Measurements from ENCODE around the gene CADPS. TPM values are rescaled to one million over a fixed set of nuclear protein-coding genes. Genes with fewer than 3 reads are reported as not detected.

The CADPS gene
- polyA plus RNA-seq, 3 donors = not detected

- H4K20me1 ChIP-seq (ENCODE audit: insufficient read depth, low read length) = no peaks in the 10 kb centered on the region
- no peak for DNase-seq
- WGBS (ENCODE audit: insufficient coverage) = 93% methylated on average over 5 of the region's 8 CpGs
Measured at GRCh38 chr3:62404321-62404720, 470.9 kb downstream of the CADPS start.

GRCh38 chr3:62403765-62404164 lies 471.5 kb downstream of the CADPS start:
- no peak overlapping the region for H3K27ac ChIP-seq (ENCODE audit: low read depth in 1 of 2, low read length in 2 of 2)
- no peak for TF ChIP-seq CTCF (IDR thresholded peaks at IDR 0.05)
- intact Hi-C loops (cut with micrococcal nuclease) = no loop called here
- Mint-ChIP-seq H3K27me3 (ENCODE audit: low read depth in 3 of 3) (peaks cover 0 to 8% (median 2%) of the 10 kb centered on the region in 3 donors), H3K27ac (no peak overlapping the region), H3K36me3 (no peaks in the 10 kb centered on the region), H3K4me1 (no peaks in the 10 kb centered on the region), H3K9me3 (peaks cover 0 to 3% (median 0%) of the 10 kb centered on the region in 7 donors), H3K4me3 (no peak overlapping the region)
- no peak overlapping the region for H2AFZ ChIP-seq (ENCODE audit: insufficient read depth, low read depth, low read length, poor library complexity, severe bottlenecking)
- no peaks in the 10 kb centered on the region for H4K20me1 ChIP-seq (ENCODE audit: insufficient read depth, low read length)
- H3K79me2 ChIP-seq (ENCODE audit: insufficient read depth, low read length) = no peaks in the 10 kb centered on the region
- no peak overlapping the region for H3K9ac ChIP-seq (ENCODE audit: insufficient read depth, low read length, poor library complexity, severe bottlenecking)
- no peak overlapping the region for H3K4me3 ChIP-seq (replicated peaks in 1 of 3; ENCODE audit: low read depth in 2 of 3, low read length in 3 of 3)
- WGBS (ENCODE audit: insufficient coverage) = no CpG with 5 or more reads among the region's 3 CpGs
- no peaks in the 10 kb centered on the region for H3K9me3 ChIP-seq (replicated peaks in 1 of 2; ENCODE audit: control insufficient read depth in 1 of 2, insufficient read depth in 1 of 2, low read length in 2 of 2)
- no peaks in the 10 kb centered on the region for H3K27me3 ChIP-seq (ENCODE audit: control insufficient read depth in 2 of 2, insufficient read depth in 2 of 2, low read length in 2 of 2)
- H3K36me3 ChIP-seq (replicated peaks in 1 of 2; ENCODE audit: control insufficient read depth in 1 of 2, insufficient read depth in 2 of 2, low read length in 2 of 2) = no peaks in the 10 kb centered on the region
- no peaks in the 10 kb centered on the region for H3K4me1 ChIP-seq (ENCODE audit: control insufficient read depth in 1 of 2, insufficient read depth in 2 of 2, low read length in 2 of 2)
- no peak overlapping the region for H3K4me2 ChIP-seq (replicated peaks; ENCODE audit: extremely low read depth, low read length, poor library complexity, severe bottlenecking)
- DNase-seq = no peak

More at GRCh38 chr3:62404321-62404720, 470.9 kb downstream of the CADPS start:
- H3K27ac ChIP-seq (ENCODE audit: low read depth in 1 of 2, low read length in 2 of 2) = no peak overlapping the region
- H3K9me3 Mint-ChIP-seq = peaks cover 0 to 3% (median 0%) of the 10 kb centered on the region in 7 donors
- H3K27me3 Mint-ChIP-seq (ENCODE audit: low read depth in 3 of 3) = peaks cover 0 to 6% (median 2%) of the 10 kb centered on the region in 3 donors
- H2AFZ ChIP-seq (ENCODE audit: insufficient read depth, low read depth, low read length, poor library complexity, severe bottlenecking) = no peak overlapping the region
- no peak overlapping the region for H3K4me3 Mint-ChIP-seq
- no peak overlapping the region for H3K9ac ChIP-seq (ENCODE audit: insufficient read depth, low read length, poor library complexity, severe bottlenecking)
- no peak for TF ChIP-seq CTCF (IDR thresholded peaks at IDR 0.05)
- H3K9me3 ChIP-seq (replicated peaks in 1 of 2; ENCODE audit: control insufficient read depth in 1 of 2, insufficient read depth in 1 of 2, low read length in 2 of 2) = no peaks in the 10 kb centered on the region
- H3K36me3 ChIP-seq (replicated peaks in 1 of 2; ENCODE audit: control insufficient read depth in 1 of 2, insufficient read depth in 2 of 2, low read length in 2 of 2) = no peaks in the 10 kb centered on the region
- H3K4me1 Mint-ChIP-seq = no peaks in the 10 kb centered on the region
- no peak overlapping the region for H3K4me3 ChIP-seq (replicated peaks in 1 of 3; ENCODE audit: low read depth in 2 of 3, low read length in 3 of 3)
- no peak overlapping the region for H3K27ac Mint-ChIP-seq
- no peaks in the 10 kb centered on the region for H3K79me2 ChIP-seq (ENCODE audit: insufficient read depth, low read length)
- H3K4me1 ChIP-seq (ENCODE audit: control insufficient read depth in 1 of 2, insufficient read depth in 2 of 2, low read length in 2 of 2) = no peaks in the 10 kb centered on the region
- H3K4me2 ChIP-seq (replicated peaks; ENCODE audit: extremely low read depth, low read length, poor library complexity, severe bottlenecking) = no peak overlapping the region
- intact Hi-C loops (cut with micrococcal nuclease) = no loop called here
- H3K36me3 Mint-ChIP-seq = no peaks in the 10 kb centered on the region
- H3K27me3 ChIP-seq (ENCODE audit: control insufficient read depth in 2 of 2, insufficient read depth in 2 of 2, low read length in 2 of 2) = no peaks in the 10 kb centered on the region
